ENCODE results near the gene RND3. TPM values are rescaled to one million over a fixed set of nuclear protein-coding genes. Genes with fewer than 3 reads are reported as not detected.

RND3 gene
- total RNA-seq, 1 experiment from 2014 or later = 205 TPM

GRCh38 chr2:150494234-150494945 is 6.9 kb upstream of the RND3 start:
- DNase-seq (ENCODE audit: low spot score) = no peak

- DNase-seq (ENCODE audit: low spot score) = no peak
These were observed 4.5 kb upstream of the RND3 start for GRCh38 chr2:150491943-150492342.

GRCh38 chr2:150491430-150491829 is 4.0 kb upstream of the RND3 start:
- DNase-seq (ENCODE audit: low spot score) = no peak

GRCh38 chr2:150490466-150490865 is 3.0 kb upstream of the RND3 start:
- no peak for DNase-seq (ENCODE audit: low spot score)

GRCh38 chr2:150486539-150487484 is 655 bp downstream of the RND3 start:
- no peak for DNase-seq (ENCODE audit: low spot score)

- DNase-seq (ENCODE audit: low spot score) = peak; percentile 62
These were observed 1.5 kb downstream of the RND3 start for GRCh38 chr2:150485871-150486538.

GRCh38 chr2:150485114-150485870 is 2.2 kb downstream of the RND3 start:
- DNase-seq (ENCODE audit: low spot score) = no peak

GRCh38 chr2:150484461-150485021 is 2.9 kb downstream of the RND3 start:
- DNase-seq (ENCODE audit: low spot score) = no peak

- no peak for DNase-seq (ENCODE audit: low spot score)
These were observed 3.5 kb downstream of the RND3 start for GRCh38 chr2:150484006-150484405.

- no peak for DNase-seq (ENCODE audit: low spot score)
These were observed 3.9 kb downstream of the RND3 start for GRCh38 chr2:150483532-150483931.

GRCh38 chr2:150482667-150483400 is 4.6 kb downstream of the RND3 start:
- no peak for DNase-seq (ENCODE audit: low spot score)

GRCh38 chr2:150482111-150482510 is 5.4 kb downstream of the RND3 start:
- DNase-seq (ENCODE audit: low spot score) = no peak

- no peak for DNase-seq (ENCODE audit: low spot score)
These were observed 6.3 kb downstream of the RND3 start for GRCh38 chr2:150480971-150481830.

- DNase-seq (ENCODE audit: low spot score) = no peak
These were observed 7.2 kb downstream of the RND3 start for GRCh38 chr2:150480241-150480640.

- no peak for DNase-seq (ENCODE audit: low spot score)
These were observed 8.2 kb downstream of the RND3 start for GRCh38 chr2:150479075-150479915.

GRCh38 chr2:150478200-150478974 is 9.1 kb downstream of the RND3 start:
- no peak for DNase-seq (ENCODE audit: low spot score)

- DNase-seq (ENCODE audit: low spot score) = no peak
These were observed 10.1 kb downstream of the RND3 start for GRCh38 chr2:150477347-150477746.

GRCh38 chr2:150476809-150477302 is 10.6 kb downstream of the RND3 start:
- DNase-seq (ENCODE audit: low spot score) = no peak
